Activated CD8-positive, alpha-beta memory T cell treated with anti-CD3 and anti-CD28 coated beads for 36 hours (primary cell): ENCODE results near the gene FGGY. TPM values are rescaled to one million over a fixed set of nuclear protein-coding genes. Genes with fewer than 3 reads are reported as not detected.
"Not testable (repeated sequence)": the region's sequence is repeated elsewhere in the genome, so short reads cannot be mapped to it uniquely, and the experiment has no call there.

Source experiments
- CTCF ChIA-PET: fragments of 350-600 bp; sonication (Branson Sonifier 250); formaldehyde crosslinking; loops from one replicate; lab custom pipeline; 2021; ENCODE audit warnings: antibody characterized with exemption; lab: Charles Lee
- POLR2A ChIA-PET: fragments of 350-600 bp; sonication (Branson Sonifier 250); formaldehyde crosslinking; loops from one replicate; lab custom pipeline; 2021; ENCODE audit warnings: antibody characterized with exemption; lab: Charles Lee
- total RNA-seq, 2 experiments: library from RNA; stranded (reverse); gene quantifications; one replicate each; pipeline ENCODE4 v1.2.3, GENCODE V29; 2021

Gene FGGY
- total RNA-seq, 2 experiments from 2014 or later = 8.9 to 9.7 TPM

GRCh38 chr1:59452026-59452425 lies 155.1 kb downstream of the FGGY start:
- CTCF ChIA-PET = no interaction called here
- POLR2A ChIA-PET = no interaction called here

DNA sequence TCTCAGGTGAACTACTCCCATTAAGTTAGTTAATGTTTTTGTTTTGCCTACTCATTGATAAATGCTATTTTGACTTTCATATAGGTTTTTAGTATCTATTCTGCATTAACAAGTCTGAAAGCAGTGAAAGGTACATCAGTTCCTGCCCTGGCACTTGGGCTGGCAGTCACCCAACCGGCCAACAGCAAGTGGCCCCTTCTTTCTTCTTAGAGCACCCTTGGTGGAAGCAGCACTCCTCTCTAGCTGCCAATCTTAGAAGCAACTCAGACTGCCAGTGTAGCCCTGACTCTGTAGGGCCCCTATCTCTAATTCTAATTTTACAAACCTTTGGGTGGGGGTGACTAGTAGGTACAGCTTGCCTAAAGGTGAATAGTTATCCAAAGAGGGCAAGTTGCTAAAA lies 155.7 kb downstream of the FGGY start:
- ChIA-PET POLR2A (no interaction called here), CTCF (no interaction called here)

DNA sequence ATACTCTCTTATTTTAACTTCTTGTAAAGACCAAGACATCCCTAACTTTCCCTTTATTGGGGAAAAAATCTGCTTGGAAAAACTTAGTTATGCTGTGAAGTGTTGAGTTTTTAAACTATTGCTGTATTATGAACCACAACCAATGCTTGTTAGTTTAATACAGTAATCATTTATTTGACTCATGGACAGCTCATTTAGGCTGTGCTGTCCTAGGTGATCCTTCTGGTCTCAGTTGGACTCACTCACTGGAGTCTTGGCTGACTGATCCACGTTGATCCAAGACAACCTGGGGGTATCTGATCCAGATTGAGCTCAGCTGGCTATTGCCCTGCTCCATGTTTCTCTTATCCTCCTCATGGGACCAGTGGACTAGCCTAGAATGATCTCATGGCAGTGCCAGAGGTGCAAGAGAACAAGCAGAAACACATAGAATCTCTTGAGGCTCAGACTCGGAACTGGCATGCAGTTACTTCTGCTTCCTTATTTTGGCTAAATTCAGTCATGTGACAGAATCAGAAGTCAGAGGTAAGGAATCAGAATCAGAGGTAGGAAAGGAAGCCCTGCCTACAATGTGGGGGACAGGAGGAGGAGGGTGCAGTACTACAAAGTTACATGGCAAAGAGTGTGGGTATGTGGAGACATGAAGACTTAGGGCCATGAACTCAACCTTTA lies 156.5 kb downstream of the FGGY start:
- CTCF ChIA-PET = no interaction called here
- POLR2A ChIA-PET = no interaction called here

DNA sequence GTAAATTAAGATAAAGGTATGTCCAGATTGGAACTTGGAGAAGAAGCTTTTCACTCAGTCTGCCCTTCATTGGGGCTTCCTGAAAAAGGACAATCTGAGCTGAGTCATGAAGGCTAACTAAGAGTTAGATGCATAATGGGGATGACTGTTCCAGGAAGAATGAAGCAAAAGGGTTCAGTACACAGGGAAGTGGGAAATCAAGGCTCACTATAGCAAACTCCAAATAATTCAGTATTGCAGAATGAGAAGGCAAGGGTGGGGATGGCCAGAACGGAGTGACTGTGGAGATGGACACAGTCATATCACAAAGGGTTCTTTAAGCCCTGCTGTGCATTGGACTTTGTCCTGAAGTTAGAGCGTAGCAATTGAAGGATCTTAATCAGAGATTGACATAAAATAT lies 158.3 kb downstream of the FGGY start:
- POLR2A ChIA-PET = no interaction called here
- CTCF ChIA-PET = no interaction called here

DNA sequence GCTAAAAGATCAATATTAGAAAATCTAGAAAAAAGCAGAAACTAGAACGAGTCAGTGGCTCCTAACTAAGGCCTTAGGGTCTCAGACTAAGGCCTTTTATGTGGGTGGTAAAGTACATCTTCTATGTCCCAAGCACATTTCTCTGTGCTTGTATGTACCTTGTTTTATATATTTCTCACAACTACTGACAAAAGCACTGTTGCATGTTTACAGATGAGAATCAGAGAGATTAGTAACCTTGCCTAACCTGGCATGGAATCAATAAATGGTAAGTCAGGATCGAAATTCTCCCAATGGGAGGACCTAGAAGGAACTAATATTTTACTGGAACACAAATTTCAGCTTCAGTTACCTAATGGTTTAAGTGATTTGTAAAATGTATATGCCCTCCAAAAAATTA lies 160.9 kb downstream of the FGGY start:
- CTCF ChIA-PET = no interaction called here

DNA sequence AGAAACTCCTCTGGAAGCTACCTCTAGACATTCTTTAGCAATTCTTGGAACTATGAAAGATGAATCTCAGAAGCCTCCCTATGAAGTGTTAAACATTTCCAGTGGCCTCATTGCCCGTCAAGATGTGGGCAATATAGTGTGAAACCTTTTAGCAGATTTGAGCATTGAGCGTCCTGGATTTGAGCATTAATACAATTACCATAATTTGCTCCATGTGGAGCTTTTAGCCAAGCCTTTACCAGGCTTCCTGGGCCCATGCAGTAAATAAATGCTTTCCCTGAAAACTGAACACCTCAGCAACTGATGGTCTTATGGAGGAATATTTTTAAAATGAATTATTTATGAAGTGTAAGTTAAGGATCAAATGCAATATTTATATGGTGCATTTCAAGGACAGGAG lies 162.0 kb downstream of the FGGY start:
- CTCF ChIA-PET = no interaction called here

More for the DNA sequence above, 160.9 kb downstream of the FGGY start:
- POLR2A ChIA-PET = no interaction called here

GRCh38 chr1:59462942-59463341 lies 166.0 kb downstream of the FGGY start:
- CTCF ChIA-PET, POLR2A ChIA-PET: not testable (repeated sequence)

More for the DNA sequence above, 162.0 kb downstream of the FGGY start:
- POLR2A ChIA-PET = no interaction called here

GRCh38 chr1:59465478-59465877 lies 168.6 kb downstream of the FGGY start:
- CTCF ChIA-PET, POLR2A ChIA-PET: not testable (repeated sequence)

- ChIA-PET POLR2A (no interaction called here), CTCF (no interaction called here)
These were observed 172.0 kb downstream of the FGGY start for GRCh38 chr1:59468828-59469428.

- POLR2A ChIA-PET, CTCF ChIA-PET: not testable (repeated sequence)
These were observed 175.2 kb downstream of the FGGY start for GRCh38 chr1:59471991-59472570.

DNA sequence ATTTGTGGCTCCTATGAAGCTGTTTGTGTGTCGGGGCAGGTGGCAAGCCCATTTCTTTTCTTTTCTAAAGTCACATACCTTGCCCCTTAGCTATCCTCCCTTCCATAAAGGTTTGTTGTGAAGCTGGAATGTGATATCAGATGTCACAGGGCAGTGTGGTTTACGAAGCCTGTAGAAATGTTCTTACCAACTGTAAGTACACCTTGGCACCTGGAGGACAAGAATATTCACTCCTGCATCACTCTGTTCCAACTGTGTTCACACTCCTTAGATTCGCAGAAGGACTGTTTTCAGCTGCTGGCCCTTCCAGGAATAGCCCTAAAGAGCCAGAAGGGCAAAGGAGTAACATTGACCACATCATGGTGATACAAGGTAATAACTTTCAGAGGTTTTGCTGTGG lies 176.9 kb downstream of the FGGY start:
- CTCF ChIA-PET = no interaction called here
- POLR2A ChIA-PET = no interaction called here

DNA sequence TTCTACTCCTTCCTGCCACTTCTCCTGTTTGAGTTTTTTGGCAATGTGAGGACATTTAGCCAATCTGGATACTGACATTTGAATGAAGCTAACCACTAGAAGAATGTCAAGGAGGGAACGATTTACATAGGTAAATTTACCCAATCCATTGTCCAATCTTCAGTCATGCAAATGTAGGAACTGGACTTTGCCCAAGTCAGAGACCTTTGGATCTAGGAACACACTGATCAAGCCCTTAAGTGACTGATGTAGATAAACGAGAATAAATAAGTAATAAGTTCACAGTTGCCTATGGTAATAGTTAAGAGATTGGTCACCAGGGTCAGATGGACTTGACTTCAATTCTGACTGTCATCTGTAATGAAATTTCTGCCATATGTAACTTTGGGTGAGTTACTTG lies 177.6 kb downstream of the FGGY start:
- CTCF ChIA-PET = no interaction called here

GRCh38 chr1:59475737-59476136 lies 178.8 kb downstream of the FGGY start:
- CTCF ChIA-PET = no interaction called here
- POLR2A ChIA-PET = no interaction called here

More for the DNA sequence above, 177.6 kb downstream of the FGGY start:
- POLR2A ChIA-PET = no interaction called here

DNA sequence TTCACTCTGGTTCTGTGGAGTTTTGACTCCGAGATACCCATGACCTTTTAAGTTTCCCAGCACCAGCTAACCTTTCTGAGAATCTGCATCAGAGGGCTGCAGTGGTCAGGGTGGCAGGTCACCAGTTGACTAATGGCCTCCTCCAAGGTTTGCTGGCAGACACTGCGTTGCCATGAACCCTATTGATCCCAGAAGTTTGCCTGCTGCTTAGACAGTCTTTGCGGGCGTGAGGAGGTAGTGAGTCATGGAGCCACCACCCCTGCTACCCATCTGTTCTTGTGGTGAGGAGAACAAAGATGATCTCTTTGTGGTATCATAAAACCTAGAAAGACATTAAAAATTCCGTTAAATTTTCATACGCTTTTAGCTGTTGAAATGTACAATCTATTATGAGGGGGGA lies 180.4 kb downstream of the FGGY start:
- ChIA-PET CTCF (no interaction called here), POLR2A (no interaction called here)

GRCh38 chr1:59477867-59478266 lies 181.0 kb downstream of the FGGY start:
- POLR2A ChIA-PET = interaction anchor here (0.7 kb wide), 1 partner anchor 279 kb away, joined by 3 read pairs; no protein-coding TSS in a partner anchor

DNA sequence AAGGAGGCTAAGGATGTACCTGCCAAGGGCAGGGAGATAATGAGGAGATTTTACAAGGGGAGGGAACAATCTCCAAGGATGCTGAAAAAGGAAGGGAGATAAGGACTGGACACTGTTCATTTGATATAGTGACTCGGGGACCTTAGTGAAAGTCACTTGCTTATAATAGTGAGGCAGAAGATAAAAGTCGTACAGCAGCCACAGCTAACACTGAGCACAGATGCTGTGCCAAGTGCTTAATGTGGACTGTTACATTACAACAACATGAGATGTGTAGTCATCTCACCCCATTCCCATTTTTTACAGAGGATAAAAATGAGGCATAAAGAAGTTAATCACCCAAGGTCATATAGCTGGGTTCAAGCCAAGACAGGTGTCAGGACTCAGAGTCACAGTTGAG lies 181.9 kb downstream of the FGGY start:
- CTCF ChIA-PET = no interaction called here
- POLR2A ChIA-PET = interaction anchor here (0.7 kb wide), 1 partner anchor 280 kb away, joined by 3 read pairs; no protein-coding TSS in a partner anchor

More at GRCh38 chr1:59477867-59478266, 181.0 kb downstream of the FGGY start:
- CTCF ChIA-PET = no interaction called here

DNA sequence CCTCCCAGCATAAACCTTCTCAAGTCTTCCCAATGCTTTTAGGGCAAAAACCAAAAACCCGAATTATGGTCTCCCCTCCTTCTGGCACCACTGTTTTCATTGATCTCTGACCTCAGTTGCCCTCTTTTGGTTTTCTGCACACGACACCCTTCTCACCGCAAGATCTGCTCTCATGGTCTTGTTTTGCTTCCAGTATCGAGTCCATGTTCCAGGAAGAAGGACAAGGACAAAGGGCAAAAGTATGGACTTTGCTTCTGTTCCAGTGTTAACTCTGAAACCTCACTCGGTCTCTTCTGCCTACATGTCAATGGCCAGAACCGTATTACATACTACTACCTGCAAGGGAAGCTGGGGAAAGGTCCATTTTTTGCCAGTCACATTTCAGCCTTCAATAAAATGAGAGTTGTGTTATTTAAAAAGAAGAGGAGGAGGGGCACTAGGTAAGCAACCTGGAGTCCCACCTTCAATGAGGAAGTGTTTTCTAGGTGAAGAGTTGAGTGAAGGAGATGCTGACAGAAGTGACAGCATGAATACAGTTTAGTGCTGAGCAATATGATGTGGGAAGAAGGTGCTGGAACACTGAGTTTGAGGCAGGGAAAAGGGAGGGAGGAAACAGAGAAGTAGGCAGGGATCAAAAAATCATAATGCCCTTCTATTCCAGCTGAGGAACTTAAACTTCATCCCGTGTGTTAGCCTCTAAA lies 183.4 kb downstream of the FGGY start:
- ChIA-PET CTCF (no interaction called here), POLR2A (no interaction called here)

DNA sequence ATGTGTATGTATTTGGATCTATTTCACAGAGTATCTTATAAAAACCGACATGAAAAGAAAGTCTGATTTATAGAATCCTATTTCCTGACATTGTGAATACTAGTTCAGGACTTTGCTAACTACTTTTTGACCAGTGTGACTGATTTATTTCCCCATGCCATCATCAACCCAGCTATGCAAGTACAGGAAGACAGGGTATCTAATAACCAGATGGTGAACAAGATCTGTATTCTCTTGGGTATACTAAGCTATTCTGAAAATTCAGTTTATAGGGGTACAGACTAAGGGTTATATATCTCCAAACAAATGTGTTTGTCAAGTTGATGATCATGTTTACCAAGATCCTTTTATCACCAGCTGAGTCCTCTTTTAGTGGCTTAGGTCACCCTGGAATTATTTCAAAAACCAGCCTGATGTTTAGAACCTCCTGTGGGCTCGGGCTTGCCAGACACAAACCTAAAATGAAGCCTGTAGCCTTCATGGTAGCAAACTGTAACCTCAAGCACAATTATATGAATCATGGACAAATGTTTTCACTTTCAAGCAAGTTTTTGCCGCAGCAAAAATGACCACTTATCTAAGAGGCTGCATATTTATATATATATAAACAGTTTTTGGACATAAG lies 185.1 kb downstream of the FGGY start:
- ChIA-PET POLR2A (no interaction called here), CTCF (no interaction called here)

GRCh38 chr1:59482986-59483385 lies 186.1 kb downstream of the FGGY start:
- ChIA-PET POLR2A (no interaction called here), CTCF (no interaction called here)

- CTCF ChIA-PET = no interaction called here
- POLR2A ChIA-PET = no interaction called here
These were observed 187.2 kb downstream of the FGGY start for GRCh38 chr1:59484096-59484495.
